Skeletal muscle tissue (tissue), 4 donors: Measurements from ENCODE around the gene ESPN. TPM values are rescaled to one million over a fixed set of nuclear protein-coding genes. Genes with fewer than 3 reads are reported as not detected.
"Not testable (repeated sequence)": the region's sequence is repeated elsewhere in the genome, so short reads cannot be mapped to it uniquely, and the experiment has no call there.

ENCODE experiments used
- H3K27ac ChIP-seq: one replicate; pipeline ENCODE4 v1.7.0; 2013; ENCODE audit warnings: mild to moderate bottlenecking, low read depth, low read length, inconsistent platforms
- H3K27me3 ChIP-seq, 3 donors: one replicate each; pipeline ENCODE4 v1.7.0; 2013; ENCODE audit warnings: low read length in 3 of 3; ENCODE audit not compliant: control insufficient read depth in 3 of 3, insufficient read depth in 3 of 3
- H3K36me3 ChIP-seq, 3 donors: one replicate each; pipeline ENCODE4 v1.7.0; 2013; ENCODE audit warnings: low read length in 3 of 3; ENCODE audit not compliant: control insufficient read depth in 3 of 3, insufficient read depth in 3 of 3
- H3K4me1 ChIP-seq, 3 donors: one replicate each; pipeline ENCODE4 v1.7.0; 2013; ENCODE audit warnings: low read length in 3 of 3, mild to moderate bottlenecking in 3 of 3; ENCODE audit not compliant: control insufficient read depth in 3 of 3, insufficient read depth in 3 of 3
- H3K4me3 ChIP-seq, 3 donors: one replicate each; pipeline ENCODE4 v1.7.0; 2013; ENCODE audit warnings: low read length in 3 of 3
- H3K9ac ChIP-seq, 3 donors: one replicate each; pipeline ENCODE4 v1.7.0; 2013; ENCODE audit warnings: low read length in 3 of 3, mild to moderate bottlenecking in 3 of 3, moderate library complexity in 2 of 3, low read depth in 1 of 3
- H3K9me3 ChIP-seq, 3 donors: one replicate each; pipeline ENCODE4 v1.7.0; 2013; ENCODE audit warnings: low read length in 3 of 3; ENCODE audit not compliant: control insufficient read depth in 3 of 3
- total RNA-seq: library from RNA; depleted of rRNA; stranded (reverse); fragments of >200 nt; gene quantifications from one replicate; pipeline ENCODE4 v1.2.3, GENCODE V29; 2014
- donor health status: Osteomylitis.

ESPN gene
- total RNA-seq, 1 donor from 2014 or later: 0.52 TPM

GRCh38 chr1:6392809-6393399, 31.7 kb upstream of the ESPN start:
- Histone ChIP-seq H3K4me1 (peaks cover 13 to 19% (median 14%) of the 10 kb centered on the region in 3 donors), H3K9me3 (no peaks in the 10 kb centered on the region), H3K27me3 (no peaks in the 10 kb centered on the region), H3K36me3 (no peaks in the 10 kb centered on the region), H3K9ac (peak overlapping the region in 2 of 3 donors; percentile 32 to 55), H3K4me3 (peak overlapping the region in 2 of 3 donors; percentile 46 to 49), H3K27ac (no peak overlapping the region)

- H3K27ac ChIP-seq: peak within 1 kb of the TSS; percentile 88
- no peaks in the 10 kb centered on the region for H3K27me3 ChIP-seq
- H3K4me3 ChIP-seq: peak within 1 kb of the TSS; percentile 75 to 79 (median 75)
- peaks cover 13 to 19% (median 14%) of the 10 kb centered on the region in 3 donors for H3K4me1 ChIP-seq
- no peaks in the 10 kb centered on the region for H3K36me3 ChIP-seq
- peak within 1 kb of the TSS; percentile 79 to 89 (median 88) for H3K9ac ChIP-seq
- H3K9me3 ChIP-seq: no peaks in the 10 kb centered on the region
Observed at GRCh38 chr1:6393400-6394187, 31.0 kb upstream of the ESPN start, which contains the start of gene ACOT7. ACOT7 (minus strand) TSS chr1:6393767; CDS start chr1:6393399, 368 bp downstream.

GRCh38 chr1:6395130-6395529, 29.4 kb upstream of the ESPN start:
- not testable (repeated sequence) for H3K27me3 ChIP-seq, H3K4me3 ChIP-seq, H3K36me3 ChIP-seq, H3K9me3 ChIP-seq, H3K27ac ChIP-seq, H3K9ac ChIP-seq
- H3K4me1 ChIP-seq: peaks cover 13 to 19% (median 14%) of the 10 kb centered on the region in 3 donors

GRCh38 chr1:6395781-6396244, 28.8 kb upstream of the ESPN start:
- not testable (repeated sequence) for H3K9ac ChIP-seq, H3K27me3 ChIP-seq, H3K27ac ChIP-seq, H3K9me3 ChIP-seq, H3K4me3 ChIP-seq, H3K36me3 ChIP-seq
- H3K4me1 ChIP-seq: peaks cover 13 to 19% (median 14%) of the 10 kb centered on the region in 3 donors

GRCh38 chr1:6396998-6397397, 27.6 kb upstream of the ESPN start:
- H3K9ac ChIP-seq: no peak overlapping the region

GRCh38 chr1:6397844-6398441, 26.6 kb upstream of the ESPN start:
- H3K9me3 ChIP-seq: no peaks in the 10 kb centered on the region
- H3K27me3 ChIP-seq: peaks cover 0 to 6% (median 4%) of the 10 kb centered on the region in 3 donors
- H3K4me3 ChIP-seq: no peak overlapping the region
- no peak overlapping the region for H3K9ac ChIP-seq
- H3K27ac ChIP-seq: no peak overlapping the region
- H3K36me3 ChIP-seq: no peaks in the 10 kb centered on the region
- peaks cover 5 to 7% (median 6%) of the 10 kb centered on the region in 3 donors for H3K4me1 ChIP-seq

More at GRCh38 chr1:6396998-6397397, 27.6 kb upstream of the ESPN start:
- H3K27me3 ChIP-seq: peaks cover 0 to 6% (median 4%) of the 10 kb centered on the region in 3 donors
- H3K9me3 ChIP-seq: no peaks in the 10 kb centered on the region
- H3K4me3 ChIP-seq: no peak overlapping the region
- H3K4me1 ChIP-seq: peaks cover 13 to 14% (median 13%) of the 10 kb centered on the region in 3 donors
- no peak overlapping the region for H3K27ac ChIP-seq
- H3K36me3 ChIP-seq: no peaks in the 10 kb centered on the region

- H3K27ac ChIP-seq: no peak overlapping the region
- peaks cover under 1 to 1% (median 1%) of the 10 kb centered on the region in 3 donors for H3K4me1 ChIP-seq
- no peak overlapping the region for H3K9ac ChIP-seq
- no peaks in the 10 kb centered on the region for H3K9me3 ChIP-seq
- peaks cover 0 to 6% (median 4%) of the 10 kb centered on the region in 3 donors for H3K27me3 ChIP-seq
- H3K36me3 ChIP-seq: no peaks in the 10 kb centered on the region
- H3K4me3 ChIP-seq: no peak overlapping the region
Observed at GRCh38 chr1:6399294-6399693, 25.3 kb upstream of the ESPN start.

GRCh38 chr1:6401673-6402072, 22.9 kb upstream of the ESPN start:
- H3K4me3 ChIP-seq: no peak overlapping the region
- no peaks in the 10 kb centered on the region for H3K9me3 ChIP-seq
- peaks cover 0 to 15% (median 10%) of the 10 kb centered on the region in 3 donors for H3K27me3 ChIP-seq
- H3K36me3 ChIP-seq: no peaks in the 10 kb centered on the region
- H3K27ac ChIP-seq: no peak overlapping the region
- no peak overlapping the region for H3K9ac ChIP-seq
- H3K4me1 ChIP-seq: no peaks in the 10 kb centered on the region

GRCh38 chr1:6408023-6408422, 16.6 kb upstream of the ESPN start:
- no peaks in the 10 kb centered on the region for H3K9me3 ChIP-seq
- no peak overlapping the region for H3K4me3 ChIP-seq
- H3K4me1 ChIP-seq: no peaks in the 10 kb centered on the region
- H3K27me3 ChIP-seq: peaks cover 5 to 25% (median 14%) of the 10 kb centered on the region in 3 donors
- H3K27ac ChIP-seq: no peak overlapping the region
- no peaks in the 10 kb centered on the region for H3K36me3 ChIP-seq
- H3K9ac ChIP-seq: no peak overlapping the region
